NCI-H2196 (cell line): ENCODE data around the gene OPALIN.

Experiments used
- DNase-seq: peaks from one replicate; lab custom pipeline; 2025; ENCODE audit not compliant: unreplicated experiment; lab: John Stamatoyannopoulos, UW

Gene OPALIN

GRCh38 chr10:96358851-96359540 is at the start of gene OPALIN:
Gene OPALIN, minus strand, starts transcription at chr10:96359002. Its CDS starts 106 bp downstream, at chr10:96358896.
- no peak for DNase-seq

DNA sequence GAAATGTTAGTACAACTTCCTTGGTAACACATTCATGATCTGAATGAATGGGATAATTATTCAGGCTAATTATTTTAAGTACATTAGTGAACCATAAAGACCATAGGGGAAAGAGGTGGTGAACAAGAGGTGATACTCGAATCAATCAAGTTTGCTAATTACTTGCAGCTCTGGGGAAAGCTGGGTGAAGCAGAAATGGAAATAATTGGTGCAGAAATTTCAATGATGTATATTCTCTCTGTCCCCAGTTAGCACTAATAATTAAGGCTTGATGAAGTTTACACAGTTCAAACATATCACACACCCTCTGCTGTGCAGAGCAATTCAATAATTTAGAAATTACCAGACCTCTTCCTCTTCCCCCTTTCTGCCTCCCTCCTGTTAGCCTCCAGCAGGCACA is 49.4 kb upstream of the OPALIN start:
- no peak for DNase-seq

DNA sequence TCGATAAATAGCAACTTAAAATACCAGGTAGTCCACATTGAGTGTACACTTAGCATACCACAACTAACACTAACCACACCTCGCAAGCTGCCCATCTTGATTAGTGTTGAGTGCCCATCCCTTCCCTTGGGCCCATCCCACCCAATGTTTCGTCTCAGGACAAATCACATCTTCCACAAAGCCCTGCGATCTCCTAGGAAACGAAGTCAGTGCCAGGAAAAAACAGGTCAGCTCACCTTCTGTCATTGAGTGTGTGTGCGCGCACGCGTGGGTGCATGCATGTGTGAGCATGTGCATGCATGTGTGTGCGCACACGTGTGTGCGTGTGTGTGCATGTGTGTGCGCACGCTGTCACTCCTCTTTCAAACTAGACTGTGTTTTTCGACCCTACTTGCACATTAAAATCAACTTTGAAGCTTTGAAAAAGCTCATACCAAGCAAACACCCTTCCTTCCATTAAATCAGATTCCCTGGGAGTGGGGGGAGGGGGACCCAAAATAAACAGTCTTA is 48.8 kb upstream of the OPALIN start:
- DNase-seq: no peak

DNA sequence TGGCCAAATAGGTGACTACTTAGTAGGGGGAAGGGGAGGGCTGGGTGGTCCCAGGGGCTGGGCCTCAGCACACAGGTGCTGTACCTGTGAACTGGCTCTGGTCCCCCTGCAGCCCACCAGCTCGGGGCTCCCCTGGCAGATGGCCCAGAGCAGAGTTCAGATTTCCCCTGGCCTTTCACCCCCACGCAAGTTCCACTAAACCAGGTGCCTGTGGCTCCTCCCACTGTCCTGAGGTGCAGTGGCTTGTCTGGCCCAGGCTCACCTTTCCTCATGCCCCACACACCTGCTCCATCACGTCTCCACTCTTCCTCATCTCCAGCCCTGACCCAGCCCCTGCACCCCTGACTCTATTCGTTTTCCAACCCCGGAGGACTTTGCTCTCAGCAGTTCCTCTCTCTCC is 47.3 kb upstream of the OPALIN start:
- DNase-seq: no peak

- DNase-seq: no peak
Observed at GRCh38 chr10:96402417-96403305, 43.9 kb upstream of the OPALIN start.

- DNase-seq: no peak
Observed at GRCh38 chr10:96401036-96401435, 42.2 kb upstream of the OPALIN start.

GRCh38 chr10:96400465-96400864 is 41.7 kb upstream of the OPALIN start:
- DNase-seq: no peak

GRCh38 chr10:96397902-96398301 is 39.1 kb upstream of the OPALIN start:
- DNase-seq: no peak

DNA sequence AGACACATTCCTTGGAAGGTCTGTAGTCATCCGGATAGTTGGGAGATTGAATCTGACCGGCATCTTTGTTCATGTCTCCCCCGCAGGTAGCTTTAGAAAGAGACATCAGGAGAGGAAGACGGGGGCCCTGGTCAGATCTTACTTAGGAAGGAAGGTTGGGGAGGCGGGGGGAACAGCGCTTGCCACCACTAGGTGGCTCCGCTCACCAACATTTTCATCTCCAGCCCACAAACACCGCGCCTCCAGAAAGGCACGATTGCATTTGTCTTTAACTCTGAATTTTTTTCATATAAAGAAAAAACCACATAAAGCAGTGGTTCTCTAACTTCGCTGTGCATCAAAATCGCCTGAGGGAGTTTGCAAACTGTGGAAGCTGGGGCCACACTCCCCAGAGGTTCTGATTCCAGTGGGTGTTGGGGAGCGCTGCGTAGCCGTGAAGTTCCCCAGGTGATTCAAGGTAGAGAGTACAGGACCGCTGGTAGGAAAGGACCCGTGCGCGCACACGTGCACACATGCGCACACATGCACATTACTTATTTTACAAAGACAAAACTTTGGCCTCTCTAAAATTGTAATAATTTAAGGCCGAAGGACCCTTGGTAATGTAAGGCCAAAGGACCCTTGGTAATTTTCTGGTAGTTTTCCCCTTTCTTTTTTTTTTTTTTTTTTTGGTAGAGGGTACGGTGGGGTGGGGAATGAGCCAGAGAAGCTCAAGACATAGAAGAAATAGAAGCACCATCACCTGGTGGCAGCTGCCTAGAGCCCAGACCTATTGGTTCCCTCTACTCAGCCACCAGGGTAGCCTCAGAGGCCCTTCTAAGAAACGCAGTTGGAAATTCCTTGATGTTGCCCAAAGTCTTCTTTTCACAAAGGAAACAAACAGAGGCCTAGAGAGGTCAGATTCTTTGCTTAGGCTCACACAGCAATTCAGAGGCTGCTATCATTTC is 37.4 kb upstream of the OPALIN start:
- DNase-seq: peak; percentile 21

DNA sequence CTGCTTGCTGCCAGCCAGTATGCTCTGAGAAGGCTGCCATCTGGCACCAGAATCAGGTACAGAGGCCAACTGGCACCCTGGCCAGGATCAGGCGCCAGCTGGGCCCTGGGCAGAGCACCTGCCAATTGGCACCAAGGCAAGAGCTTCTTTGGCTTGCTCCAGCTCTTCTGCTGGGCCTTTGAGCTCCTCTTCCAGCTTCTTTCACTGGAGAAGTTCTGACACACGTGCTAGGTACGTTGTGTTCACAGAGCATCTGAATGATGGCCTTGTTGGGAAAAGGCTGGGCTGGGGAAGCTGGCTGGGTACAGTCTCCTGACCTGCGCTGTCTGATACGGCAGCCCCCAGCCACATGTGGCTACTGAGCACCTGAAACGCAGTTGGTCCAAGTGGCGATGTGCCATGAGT is 31.7 kb upstream of the OPALIN start:
- DNase-seq: peak; percentile 71

GRCh38 chr10:96389785-96390184 is 31.0 kb upstream of the OPALIN start:
- DNase-seq: peak; percentile 3

- DNase-seq: no peak
Observed at GRCh38 chr10:96387601-96388000, 28.8 kb upstream of the OPALIN start.

DNA sequence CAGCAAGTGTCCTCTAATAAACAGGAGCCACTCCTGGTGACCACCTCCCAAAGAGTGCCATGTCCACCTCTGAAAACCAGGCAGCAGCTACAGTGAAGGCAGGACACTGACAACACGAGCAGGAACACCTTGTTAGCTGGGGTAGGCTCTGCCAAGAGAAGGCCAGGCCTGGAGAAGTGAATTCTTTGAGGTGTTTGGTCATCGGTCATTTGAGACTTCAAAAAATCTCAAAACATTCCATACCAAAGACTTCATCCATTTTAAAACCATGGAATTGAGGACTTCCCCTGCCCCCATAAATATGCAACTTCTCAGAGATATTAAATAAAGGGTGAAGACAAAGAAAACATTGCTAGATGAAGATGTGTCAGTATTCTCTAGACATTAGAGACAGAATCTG is 28.4 kb upstream of the OPALIN start:
- DNase-seq: no peak

- DNase-seq: no peak
Observed at GRCh38 chr10:96384506-96384905, 25.7 kb upstream of the OPALIN start.

- DNase-seq: no peak
Observed at GRCh38 chr10:96380821-96381220, 22.0 kb upstream of the OPALIN start.

DNA sequence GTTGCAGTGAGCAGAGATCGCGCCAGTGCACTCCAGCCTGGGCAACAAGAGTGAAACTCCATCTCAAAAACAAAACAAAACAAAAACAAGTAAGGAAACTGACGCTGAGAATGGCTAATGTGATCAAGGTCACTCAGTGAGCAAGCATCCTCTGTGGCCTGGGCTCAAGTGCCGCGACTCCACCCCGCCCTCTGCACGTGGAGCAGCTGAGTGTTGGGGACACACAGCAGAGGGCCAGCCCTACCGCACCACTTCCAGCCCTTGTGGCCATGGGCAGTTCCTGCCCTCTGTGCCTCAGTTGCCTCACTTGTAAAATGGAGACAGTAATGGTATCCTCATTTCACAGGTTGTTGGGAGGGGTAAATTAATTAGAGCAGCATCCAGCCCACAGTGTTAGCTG is 21.0 kb upstream of the OPALIN start:
- DNase-seq: no peak

- DNase-seq: no peak
Observed at GRCh38 chr10:96378741-96379140, 19.9 kb upstream of the OPALIN start.

DNA sequence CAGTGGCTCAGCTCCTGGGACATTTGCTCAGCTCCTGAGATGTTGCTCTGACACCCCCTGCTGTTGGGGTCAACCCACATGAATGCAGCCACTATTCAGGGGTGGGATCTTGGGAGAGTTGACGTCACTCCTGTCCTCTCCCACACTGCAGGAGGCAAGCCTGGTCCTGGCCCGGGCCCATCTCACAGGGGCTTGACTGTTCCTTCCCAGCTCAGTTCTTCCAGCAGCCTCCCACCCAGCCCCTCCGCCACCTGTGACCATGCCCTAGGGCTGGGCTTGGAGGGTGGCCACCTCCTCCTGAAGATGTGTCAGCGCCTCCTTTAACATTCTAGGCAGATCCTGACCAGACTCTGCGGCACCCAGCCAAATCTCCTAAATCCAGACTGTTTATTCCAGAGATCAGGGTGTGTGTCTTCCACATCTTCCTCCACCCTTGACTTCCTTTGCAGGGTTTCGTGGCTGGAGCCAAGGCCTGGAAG is 19.1 kb upstream of the OPALIN start:
- DNase-seq: no peak

GRCh38 chr10:96376483-96376882 is 17.7 kb upstream of the OPALIN start:
- no peak for DNase-seq

GRCh38 chr10:96374985-96375830 is 16.4 kb upstream of the OPALIN start:
- peak; percentile 77 for DNase-seq
